T-cell (primary cell): ENCODE measurements around the gene HSD11B2. TPM values are rescaled to one million over a fixed set of nuclear protein-coding genes. Genes with fewer than 3 reads are reported as not detected.

ENCODE experiments used
- ATAC-seq, 4 experiments: fragments of 200-7000 bp in 3 of 4; fragments of 150-1000 bp in 1 of 4; cut with Tn5 transposase; replicated peaks in 1 of 4; 1 replicate in 3 of 4; 2 replicates in 1 of 4; pipeline ENCODE4 v1.10.0; 2021; ENCODE audit warnings: moderate library complexity in 3 of 4, mild to moderate bottlenecking in 2 of 4, moderate number of reproducible peaks in 1 of 4
- CTCF ChIA-PET, 2 donors: fragments of 300-600 bp; sonication (Branson Sonifier 250); formaldehyde crosslinking; loops; one replicate each; lab custom pipeline; 2022; ENCODE audit warnings: antibody characterized with exemption in 2 of 2; lab: Charles Lee
- POLR2A ChIA-PET, 2 donors: fragments of 300-600 bp; sonication (Branson Sonifier 250); formaldehyde crosslinking; loops; one replicate each; lab custom pipeline; 2022; ENCODE audit warnings: antibody characterized with exemption in 2 of 2; lab: Charles Lee
- DNase-seq, 35 experiments: peaks; one replicate each; pipeline versions ENCODE4 v3.0.0 to v3.0.0-alpha.2; 2013 to 2023
- H3K27ac ChIP-seq: one replicate; pipeline ENCODE4 v1.5.1; 2013; ENCODE audit warnings: low read length
- H3K27me3 ChIP-seq, 2 experiments: replicated peaks in 1 of 2; 1 replicate in 1 of 2; 2 replicates in 1 of 2; pipeline versions ENCODE4 v1.6.1 to v1.7.0; 2013; ENCODE audit warnings: low read length in 1 of 2, mixed read lengths in 1 of 2; ENCODE audit not compliant: control insufficient read depth in 2 of 2, insufficient read depth in 2 of 2; ENCODE audit errors: extremely low read depth in 1 of 2
- H3K36me3 ChIP-seq, 2 donors: 1 replicate in 1 of 2; 2 replicates in 1 of 2; pipeline versions ENCODE4 v1.6.1 to v1.7.0; 2013; ENCODE audit warnings: low read length in 1 of 2; ENCODE audit not compliant: control insufficient read depth in 2 of 2, insufficient read depth in 1 of 2; ENCODE audit errors: extremely low read depth in 1 of 2
- H3K4me1 ChIP-seq, 2 experiments: 1 replicate in 1 of 2; 2 replicates in 1 of 2; pipeline versions ENCODE4 v1.6.1 to v1.7.0; 2013; ENCODE audit warnings: low read length in 2 of 2, mixed read lengths in 1 of 2; ENCODE audit not compliant: insufficient read depth in 2 of 2, control insufficient read depth in 1 of 2; ENCODE audit errors: extremely low read depth in 1 of 2
- H3K4me3 ChIP-seq, 2 donors: 1 replicate in 1 of 2; 2 replicates in 1 of 2; pipeline versions ENCODE4 v1.5.1 to v1.7.0; 2013; ENCODE audit warnings: mild to moderate bottlenecking in 2 of 2, low read length in 1 of 2, moderate library complexity in 1 of 2; ENCODE audit not compliant: control insufficient read depth in 1 of 2; ENCODE audit errors: extremely low read depth in 1 of 2
- H3K9me3 ChIP-seq: 2 replicates; pipeline ENCODE4 v1.7.0; 2013
- H3K27ac Mint-ChIP-seq, 2 donors: one replicate each; pipeline ENCODE4 v1.8.0; 2020 to 2021; ENCODE audit warnings: mild to moderate bottlenecking in 2 of 2, mixed read lengths in 2 of 2
- H3K27me3 Mint-ChIP-seq, 2 donors: one replicate each; pipeline ENCODE4 v1.8.0; 2021 to 2022; ENCODE audit warnings: mixed read lengths in 2 of 2
- H3K36me3 Mint-ChIP-seq: one replicate; pipeline ENCODE4 v1.8.0; 2021; ENCODE audit warnings: mixed read lengths
- H3K4me1 Mint-ChIP-seq, 3 donors: one replicate each; pipeline ENCODE4 v1.8.0; 2020 to 2022; ENCODE audit warnings: mixed read lengths in 3 of 3, mild to moderate bottlenecking in 1 of 3
- H3K4me3 Mint-ChIP-seq, 3 donors: one replicate each; pipeline ENCODE4 v1.8.0; 2020 to 2022; ENCODE audit warnings: mild to moderate bottlenecking in 3 of 3, mixed read lengths in 3 of 3, moderate library complexity in 3 of 3
- H3K9me3 Mint-ChIP-seq, 3 donors: one replicate each; pipeline ENCODE4 v1.8.0; 2020 to 2022; ENCODE audit warnings: mixed read lengths in 3 of 3
- WGBS: methylation state at CpG from one replicate; pipeline ENCODE4 v1.1.5; 2013; ENCODE audit warnings: missing lambda C conversion rate; ENCODE audit not compliant: insufficient coverage; 5-methylcytosine and 5-hydroxymethylcytosine counted together
- total RNA-seq, 35 experiments: library from RNA in 6 of 35; stranded (reverse) in 6 of 35; fragments of 120-200 nt in 1 of 35; gene quantifications; one replicate each; pipeline versions ENCODE4 v1.2.1 to v1.2.4 and lab custom pipeline; 2013 to 2026

The HSD11B2 gene
- total RNA-seq, 5 donors from 2014 or later (not counting 1 experiment from before 2014, with no cell fraction given), result 0.20 to 0.32 (median 0.29) TPM; not detected in 2

- no peak overlapping the region for H3K27ac Mint-ChIP-seq
- Histone ChIP-seq H3K36me3 (peaks cover 31 to 69% of the 10 kb centered on the region in 2 donors), H3K27me3 (no peaks in the 10 kb centered on the region), H3K9me3 (no peaks in the 10 kb centered on the region), H3K27ac (no peak overlapping the region), H3K4me3 (no peak overlapping the region), H3K4me1 (peaks cover 0 to under 1% of the 10 kb centered on the region in 2 experiments)
- ATAC-seq (no peak), DNase-seq (no peak)
- H3K4me3 Mint-ChIP-seq, result no peak overlapping the region
- ChIA-PET CTCF (no interaction called here), POLR2A (no interaction called here)
- no peaks in the 10 kb centered on the region for H3K27me3 Mint-ChIP-seq
- 96% methylated on average over 8 of the region's 13 CpGs for WGBS
- peaks cover 29% of the 10 kb centered on the region for H3K36me3 Mint-ChIP-seq
- H3K4me1 Mint-ChIP-seq, result no peaks in the 10 kb centered on the region
- H3K9me3 Mint-ChIP-seq, result no peaks in the 10 kb centered on the region
These were observed 11.8 kb downstream of the HSD11B2 start for GRCh38 chr16:67442581-67443255.

GRCh38 chr16:67443265-67443664, 12.3 kb downstream of the HSD11B2 start:
- Mint-ChIP-seq H3K4me3 (no peak overlapping the region), H3K4me1 (no peaks in the 10 kb centered on the region), H3K36me3 (peaks cover 26% of the 10 kb centered on the region), H3K27ac (no peak overlapping the region), H3K27me3 (no peaks in the 10 kb centered on the region), H3K9me3 (no peaks in the 10 kb centered on the region)
- no peak for DNase-seq
- Histone ChIP-seq H3K4me1 (peaks cover 0 to 4% of the 10 kb centered on the region in 2 experiments), H3K27me3 (no peaks in the 10 kb centered on the region), H3K36me3 (peaks cover 31 to 68% of the 10 kb centered on the region in 2 donors), H3K4me3 (no peak overlapping the region), H3K27ac (no peak overlapping the region), H3K9me3 (no peaks in the 10 kb centered on the region)
- POLR2A ChIA-PET, result no interaction called here
- WGBS, result 100% methylated on average over 2 of the region's 6 CpGs
- CTCF ChIA-PET, result no interaction called here
- ATAC-seq, result no peak

GRCh38 chr16:67444259-67445125, 13.6 kb downstream of the HSD11B2 start:
- Mint-ChIP-seq H3K4me3 (no peak overlapping the region), H3K27me3 (no peaks in the 10 kb centered on the region), H3K9me3 (no peaks in the 10 kb centered on the region), H3K4me1 (no peaks in the 10 kb centered on the region), H3K27ac (no peak overlapping the region), H3K36me3 (peaks cover 21% of the 10 kb centered on the region)
- H3K4me1 ChIP-seq, result peaks cover 0 to 4% of the 10 kb centered on the region in 2 experiments
- ChIA-PET CTCF (interaction anchor here in 1 of 2 donors (0.6 kb wide), 1 partner anchor 672 kb away, joined by 3 read pairs; no protein-coding TSS in a partner anchor), POLR2A (no interaction called here)
- no peaks in the 10 kb centered on the region for H3K27me3 ChIP-seq
- 90% methylated on average over 18 of the region's 22 CpGs for whole genome bisulfite sequencing
- H3K9me3 ChIP-seq, result no peaks in the 10 kb centered on the region
- no peak overlapping the region for H3K4me3 ChIP-seq
- no peak overlapping the region for H3K27ac ChIP-seq
- DNase-seq, result no peak
- H3K36me3 ChIP-seq, result peaks cover 32 to 58% of the 10 kb centered on the region in 2 donors
- no peak for ATAC-seq

GRCh38 chr16:67445126-67445426, 14.2 kb downstream of the HSD11B2 start:
- H3K4me3 ChIP-seq, result no peak overlapping the region
- peaks cover 0 to 2% (median 0%) of the 10 kb centered on the region in 3 donors for H3K4me1 Mint-ChIP-seq
- 97% methylated on average over 6 of the region's 7 CpGs for WGBS
- no peak overlapping the region for H3K27ac ChIP-seq
- H3K27ac Mint-ChIP-seq, result no peak overlapping the region
- ChIA-PET POLR2A (interaction anchor here in 1 of 2 donors (0.5 kb wide), 1 partner anchor 1051 kb away, joined by 3 read pairs; no protein-coding TSS in a partner anchor), CTCF (interaction anchor here (0.6 to 1.0 kb wide), 3 partner anchors 553 to 672 kb away, joined by 3 to 10 read pairs (median 4); no protein-coding TSS in a partner anchor)
- peaks cover 0 to 4% of the 10 kb centered on the region in 2 experiments for H3K4me1 ChIP-seq
- H3K27me3 Mint-ChIP-seq, result no peaks in the 10 kb centered on the region
- ATAC-seq (no peak), DNase-seq (no peak)
- no peak overlapping the region for H3K4me3 Mint-ChIP-seq
- no peaks in the 10 kb centered on the region for H3K9me3 ChIP-seq
- peaks cover 22% of the 10 kb centered on the region for H3K36me3 Mint-ChIP-seq
- H3K36me3 ChIP-seq, result peaks cover 30 to 60% of the 10 kb centered on the region in 2 donors
- H3K27me3 ChIP-seq, result no peaks in the 10 kb centered on the region
- H3K9me3 Mint-ChIP-seq, result no peaks in the 10 kb centered on the region

GRCh38 chr16:67445441-67445912, 14.6 kb downstream of the HSD11B2 start:
- Mint-ChIP-seq H3K27ac (no peak overlapping the region), H3K27me3 (no peaks in the 10 kb centered on the region), H3K36me3 (peaks cover 26% of the 10 kb centered on the region), H3K4me1 (peaks cover 0 to 6% (median 0%) of the 10 kb centered on the region in 3 donors), H3K4me3 (no peak overlapping the region), H3K9me3 (no peaks in the 10 kb centered on the region)
- ATAC-seq, result no peak
- ChIA-PET POLR2A (interaction anchor here in 1 of 2 donors (0.5 kb wide), 1 partner anchor 1050 kb away, joined by 3 read pairs; no protein-coding TSS in a partner anchor), CTCF (interaction anchor here (0.6 to 1.0 kb wide), 3 partner anchors 553 to 673 kb away, joined by 3 to 10 read pairs (median 4); no protein-coding TSS in a partner anchor)
- DNase-seq, result no peak
- WGBS, result 94% methylated on average over 3 of the region's 3 CpGs
- Histone ChIP-seq H3K9me3 (no peaks in the 10 kb centered on the region), H3K4me1 (peaks cover 0 to 4% of the 10 kb centered on the region in 2 experiments), H3K4me3 (no peak overlapping the region), H3K36me3 (peaks cover 26 to 62% of the 10 kb centered on the region in 2 donors), H3K27ac (no peak overlapping the region), H3K27me3 (no peaks in the 10 kb centered on the region)
